Measurements from ENCODE around the gene SAMSN1. TPM values are rescaled to one million over a fixed set of nuclear protein-coding genes. Genes with fewer than 3 reads are reported as not detected.

Gene SAMSN1
- polyA plus RNA-seq, 1 experiment, result not detected

DNA sequence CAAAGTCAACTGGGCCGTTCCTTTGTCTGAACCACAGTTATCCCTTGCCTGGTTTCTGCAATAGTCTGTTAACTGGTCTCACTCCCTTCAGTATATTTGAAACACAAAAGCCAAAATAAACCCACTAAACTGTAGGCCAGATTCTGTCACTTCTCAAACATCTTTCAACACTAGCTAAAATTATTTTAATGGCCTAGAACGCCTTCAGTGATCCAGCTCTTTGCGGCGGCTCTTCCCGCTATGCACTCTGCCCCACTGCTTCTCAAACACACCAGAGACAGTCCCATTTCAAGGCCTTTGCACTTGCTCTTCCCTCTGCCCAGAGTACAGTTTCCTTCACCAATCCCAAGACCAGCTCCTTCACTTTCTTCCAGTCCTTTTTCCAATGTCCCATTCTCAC, 9.2 kb downstream of the SAMSN1 start:
- CTCF ChIA-PET, result no interaction called here
- TF ChIP-seq, protein P1, sequence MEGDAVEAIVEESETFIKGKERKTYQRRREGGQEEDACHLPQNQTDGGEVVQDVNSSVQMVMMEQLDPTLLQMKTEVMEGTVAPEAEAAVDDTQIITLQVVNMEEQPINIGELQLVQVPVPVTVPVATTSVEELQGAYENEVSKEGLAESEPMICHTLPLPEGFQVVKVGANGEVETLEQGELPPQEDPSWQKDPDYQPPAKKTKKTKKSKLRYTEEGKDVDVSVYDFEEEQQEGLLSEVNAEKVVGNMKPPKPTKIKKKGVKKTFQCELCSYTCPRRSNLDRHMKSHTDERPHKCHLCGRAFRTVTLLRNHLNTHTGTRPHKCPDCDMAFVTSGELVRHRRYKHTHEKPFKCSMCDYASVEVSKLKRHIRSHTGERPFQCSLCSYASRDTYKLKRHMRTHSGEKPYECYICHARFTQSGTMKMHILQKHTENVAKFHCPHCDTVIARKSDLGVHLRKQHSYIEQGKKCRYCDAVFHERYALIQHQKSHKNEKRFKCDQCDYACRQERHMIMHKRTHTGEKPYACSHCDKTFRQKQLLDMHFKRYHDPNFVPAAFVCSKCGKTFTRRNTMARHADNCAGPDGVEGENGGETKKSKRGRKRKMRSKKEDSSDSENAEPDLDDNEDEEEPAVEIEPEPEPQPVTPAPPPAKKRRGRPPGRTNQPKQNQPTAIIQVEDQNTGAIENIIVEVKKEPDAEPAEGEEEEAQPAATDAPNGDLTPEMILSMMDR (IDR thresholded peaks at IDR 0.05; ENCODE audit: insufficient read depth, low read depth, low read length), result no peak
- no peaks in the 10 kb centered on the region for H3K27me3 ChIP-seq (ENCODE audit: control insufficient read depth, insufficient read depth, low read length)
- no peak for DNase-seq (ENCODE audit: low read depth)
- H3K4me3 ChIP-seq (ENCODE audit: low read depth, low read length), result no peak overlapping the region
- no peaks in the 10 kb centered on the region for H3K36me3 ChIP-seq (ENCODE audit: control insufficient read depth, insufficient read depth, low read length)
- POLR2A ChIA-PET, result no interaction called here

DNA sequence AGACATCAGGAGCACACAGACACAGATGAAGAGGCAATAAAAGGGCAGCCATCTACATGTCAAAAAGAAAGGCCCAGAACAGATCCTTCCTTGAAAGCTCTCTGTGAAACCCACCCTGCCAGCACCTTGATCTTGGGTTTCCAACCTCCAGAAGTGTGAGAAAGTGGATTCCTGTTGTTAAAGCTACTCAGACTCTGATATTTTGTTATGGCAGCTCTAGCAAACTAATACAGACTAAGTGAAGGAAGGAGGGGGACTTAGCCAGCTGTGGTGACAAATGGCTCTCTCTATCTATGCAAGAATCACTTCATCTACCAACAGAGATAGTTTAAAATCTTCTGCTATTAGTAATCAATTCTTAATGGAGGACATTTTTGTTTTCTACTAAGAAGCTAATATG, 10.4 kb downstream of the SAMSN1 start:
- TF ChIP-seq, protein P1 (IDR thresholded peaks at IDR 0.05; ENCODE audit: insufficient read depth, low read depth, low read length), result no peak
- ChIA-PET POLR2A (no interaction called here), CTCF (no interaction called here)
- H3K4me3 ChIP-seq (ENCODE audit: low read depth, low read length), result no peak overlapping the region
- no peaks in the 10 kb centered on the region for H3K27me3 ChIP-seq (ENCODE audit: control insufficient read depth, insufficient read depth, low read length)
- DNase-seq (ENCODE audit: low read depth), result no peak
- H3K36me3 ChIP-seq (ENCODE audit: control insufficient read depth, insufficient read depth, low read length), result no peaks in the 10 kb centered on the region

DNA sequence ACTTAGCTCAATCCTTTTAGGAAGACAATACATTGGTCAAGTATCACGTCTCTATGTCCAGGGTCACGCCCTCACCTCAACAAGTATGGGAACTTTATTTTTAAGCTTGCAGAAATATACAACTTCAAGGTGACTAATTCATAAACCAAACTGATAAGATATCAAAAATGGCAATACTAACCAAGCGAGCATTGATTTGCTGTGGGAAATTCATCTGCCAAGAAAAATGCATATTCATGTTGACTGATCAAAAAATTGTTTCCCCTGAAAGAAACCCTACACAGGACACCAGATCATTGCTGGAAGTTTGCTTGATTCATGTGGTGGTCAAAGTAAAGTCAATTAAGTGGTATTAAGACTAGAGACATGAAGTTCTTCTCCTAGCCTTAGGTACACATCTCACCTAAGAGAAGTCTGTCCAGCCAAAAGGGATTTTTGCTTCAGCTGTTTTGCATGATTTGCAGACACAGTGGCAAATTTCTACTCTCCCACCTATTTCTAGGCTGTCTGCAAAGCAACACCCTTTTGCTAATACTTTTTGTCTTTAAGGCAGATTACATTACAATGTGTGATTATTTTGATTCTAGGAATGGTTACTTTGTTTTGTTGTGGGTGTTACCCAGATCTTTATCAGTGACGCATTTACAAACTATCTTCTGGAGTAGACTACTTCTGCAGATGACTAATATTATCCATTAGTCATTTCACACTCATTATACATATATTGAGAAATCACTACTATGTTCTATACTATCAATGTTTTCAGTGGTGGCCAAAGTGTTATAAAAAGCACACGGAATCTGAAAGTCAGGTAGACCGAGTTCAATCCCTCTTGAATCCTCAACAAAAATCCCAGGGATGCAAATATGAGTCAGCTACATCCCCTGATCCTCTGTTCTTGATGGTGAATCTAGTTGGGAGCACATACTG, 12.4 kb downstream of the SAMSN1 start:
- Histone ChIP-seq H3K27me3 (ENCODE audit: control insufficient read depth, insufficient read depth, low read length) (no peaks in the 10 kb centered on the region), H3K36me3 (ENCODE audit: control insufficient read depth, insufficient read depth, low read length) (no peaks in the 10 kb centered on the region), H3K4me3 (ENCODE audit: low read depth, low read length) (no peak overlapping the region)
- no peak for DNase-seq (ENCODE audit: low read depth)
- ChIA-PET CTCF (interaction anchor here (0.7 kb wide), 1 partner anchor 32 kb away, joined by 3 read pairs; no protein-coding TSS in a partner anchor), POLR2A (no interaction called here)
- TF ChIP-seq, protein P1 (IDR thresholded peaks at IDR 0.05; ENCODE audit: insufficient read depth, low read depth, low read length), result no peak

DNA sequence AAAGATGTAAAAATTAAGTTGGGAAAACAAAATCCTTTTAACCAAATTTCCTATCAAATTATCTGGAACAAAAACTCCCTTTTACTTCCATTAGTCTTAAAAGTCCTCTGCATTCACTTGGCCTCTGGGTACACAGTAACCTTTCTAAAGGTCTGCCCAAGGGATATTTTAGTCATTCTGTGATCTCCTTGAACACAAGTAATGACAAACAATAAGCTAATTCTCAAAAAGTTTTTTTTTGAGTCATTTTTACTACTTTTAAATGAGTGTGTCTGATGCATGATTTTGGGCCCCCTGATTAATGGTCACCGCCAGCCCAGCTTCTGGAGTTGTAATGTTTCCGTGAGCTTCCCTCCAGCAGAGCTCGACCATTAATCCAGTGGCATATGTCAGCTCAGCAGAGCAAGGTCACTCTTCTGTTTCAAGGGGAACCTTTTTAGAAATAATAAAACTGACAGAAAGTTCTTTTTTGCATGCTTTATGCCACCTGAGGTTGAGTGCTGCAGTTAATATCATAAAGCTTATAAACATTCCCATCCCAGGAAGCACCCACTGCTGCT, 14.3 kb downstream of the SAMSN1 start:
- H3K4me3 ChIP-seq (ENCODE audit: low read depth, low read length), result no peak overlapping the region
- ChIA-PET CTCF (no interaction called here), POLR2A (no interaction called here)
- TF ChIP-seq, protein P1 (IDR thresholded peaks at IDR 0.05; ENCODE audit: insufficient read depth, low read depth, low read length), result no peak
- no peaks in the 10 kb centered on the region for H3K27me3 ChIP-seq (ENCODE audit: control insufficient read depth, insufficient read depth, low read length)
- no peak for DNase-seq (ENCODE audit: low read depth)
- H3K36me3 ChIP-seq (ENCODE audit: control insufficient read depth, insufficient read depth, low read length), result no peaks in the 10 kb centered on the region

DNA sequence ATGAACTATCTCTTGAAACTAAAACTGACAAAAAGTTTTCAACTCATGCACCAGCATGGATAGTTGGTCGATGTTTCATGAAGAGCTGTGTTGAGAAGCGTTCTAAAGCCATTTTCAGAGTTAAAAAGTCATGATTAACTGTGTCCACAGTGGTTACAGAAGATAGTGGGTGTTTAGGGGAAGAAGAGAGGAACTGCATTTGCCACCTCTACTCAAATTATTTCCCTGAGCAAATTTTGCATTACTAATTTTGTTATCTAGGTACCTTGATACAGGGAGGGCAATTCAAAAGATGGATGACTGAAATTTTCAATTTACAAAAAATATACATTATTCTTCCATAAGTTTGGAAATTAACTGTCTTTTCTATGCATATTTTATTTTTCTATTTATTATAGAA, 15.5 kb downstream of the SAMSN1 start:
- TF ChIP-seq, protein P1 (IDR thresholded peaks at IDR 0.05; ENCODE audit: insufficient read depth, low read depth, low read length), result no peak
- ChIA-PET POLR2A (no interaction called here), CTCF (no interaction called here)
- Histone ChIP-seq H3K27me3 (ENCODE audit: control insufficient read depth, insufficient read depth, low read length) (no peaks in the 10 kb centered on the region), H3K36me3 (ENCODE audit: control insufficient read depth, insufficient read depth, low read length) (no peaks in the 10 kb centered on the region), H3K4me3 (ENCODE audit: low read depth, low read length) (no peak overlapping the region)
- no peak for DNase-seq (ENCODE audit: low read depth)
